GM12878 (cell line): ENCODE data around the gene TFPI2. TPM values are rescaled to one million over a fixed set of nuclear protein-coding genes. Genes with fewer than 3 reads are reported as not detected.
A peak's percentile ranks its signal among the peaks of the same experiment; 100 is the strongest.

Source experiments
- ATAC-seq: fragments of 200-7000 bp; cut with Tn5 transposase; 3 replicates; pipeline ENCODE4 v1.9.1; 2020; ENCODE audit warnings: mild to moderate bottlenecking, moderate library complexity
- BruUV-seq: library from RNA; stranded (reverse); fragments of 400-500 nt; replicated peaks from 2 replicates; lab custom pipeline; 2021; lab: Mats Ljungman, UMichigan
- CTCF ChIA-PET: fragments of 300-600 bp; sonication (Branson Sonifier 250); formaldehyde crosslinking; extraction: SDS; loops from one replicate; lab custom pipeline; 2021; ENCODE audit warnings: inconsistent platforms; lab: Yijun Ruan, JAX
- POLR2A ChIA-PET: fragments of 350-600 bp; formaldehyde crosslinking; extraction: SDS; loops from one replicate; lab custom pipeline; 2021; ENCODE audit warnings: inconsistent platforms; lab: Charles Lee
- RAD21 ChIA-PET: fragments of 300-600 bp; sonication (Branson Sonifier 250); formaldehyde crosslinking; loops from one replicate; lab custom pipeline; 2023; ENCODE audit warnings: antibody characterized with exemption; ENCODE audit not compliant: unreplicated experiment; lab: Charles Lee
- SMC1A ChIA-PET: fragments of 300-600 bp; sonication (Branson Sonifier 250); formaldehyde crosslinking; loops from one replicate; lab custom pipeline; 2023; ENCODE audit not compliant: unreplicated experiment, uncharacterized antibody; lab: Charles Lee
- DNase-seq: peaks from one replicate; pipeline ENCODE4 v3.0.0-alpha.2; 2011; ENCODE audit warnings: low read depth, low spot score
- FAIRE-seq: peaks from 3 replicates; lab custom pipeline; 2011; peaks lifted over from hg19 to GRCh38; lab: Jason Lieb, UNC
- H2AFZ ChIP-seq: 2 replicates; pipeline ENCODE4 v1.6.0; 2011; ENCODE audit warnings: low read depth, low read length, control low read depth; ENCODE audit not compliant: control insufficient read depth
- H3K27ac ChIP-seq: 2 replicates; pipeline ENCODE4 v1.5.1; 2011; ENCODE audit warnings: control low read depth; ENCODE audit not compliant: control insufficient read depth, insufficient read depth
- H3K27me3 ChIP-seq, 2 experiments: replicated peaks in 1 of 2; 2 replicates each; pipeline versions ENCODE4 v1.6.0 to v1.6.1; 2011; ENCODE audit warnings: low read length in 1 of 2; ENCODE audit not compliant: control insufficient read depth in 2 of 2, insufficient read depth in 2 of 2
- H3K36me3 ChIP-seq, 2 experiments: 2 replicates each; pipeline ENCODE4 v1.5.1; 2011; ENCODE audit warnings: low read length in 1 of 2; ENCODE audit not compliant: control insufficient read depth in 2 of 2, insufficient read depth in 2 of 2
- H3K4me1 ChIP-seq: 2 replicates; pipeline ENCODE4 v1.6.1; 2011; ENCODE audit warnings: mild to moderate bottlenecking, low read length, moderate library complexity, mixed read lengths; ENCODE audit not compliant: control insufficient read depth, insufficient read depth
- H3K4me2 ChIP-seq: 2 replicates; pipeline ENCODE4 v1.6.0; 2011; ENCODE audit warnings: control low read depth; ENCODE audit not compliant: control insufficient read depth, insufficient read depth
- H3K4me3 ChIP-seq: fragments of 200-600 bp; sonication (generic); 2 replicates; pipeline ENCODE4 v1.5.1; 2016
- H3K79me2 ChIP-seq: 2 replicates; pipeline ENCODE4 v1.6.0; 2011; ENCODE audit warnings: low read length; ENCODE audit not compliant: control insufficient read depth, insufficient read depth
- H3K9ac ChIP-seq: 2 replicates; pipeline ENCODE4 v1.8.0; 2011; ENCODE audit warnings: low read length, control low read depth, mixed read lengths; ENCODE audit not compliant: control insufficient read depth, insufficient read depth
- H3K9me3 ChIP-seq: replicated peaks from 3 replicates; pipeline ENCODE4 v1.5.1; 2011; ENCODE audit warnings: mild to moderate bottlenecking, low read length; ENCODE audit not compliant: control insufficient read depth, insufficient read depth
- H4K20me1 ChIP-seq: 2 replicates; pipeline ENCODE4 v1.6.0; 2011; ENCODE audit not compliant: control insufficient read depth, insufficient read depth
- ATF2 ChIP-seq: IDR thresholded peaks from 2 replicates; pipeline ENCODE4 v1.6.1; 2012; ENCODE audit warnings: low read length, inconsistent platforms
- CEBPB ChIP-seq, 2 experiments: fragments of 150-350 bp in 1 of 2; IDR thresholded peaks; 2 replicates each; pipeline ENCODE4 v1.6.1; 2012 to 2014; ENCODE audit warnings: low read depth in 2 of 2, low read length in 2 of 2, borderline replicate concordance in 1 of 2, inconsistent platforms in 1 of 2
- DPF2 ChIP-seq: fragments of 450-650 bp; IDR thresholded peaks from 2 replicates; pipeline ENCODE4 v1.6.1; 2017; ENCODE audit warnings: mild to moderate bottlenecking
- E4F1 ChIP-seq: fragments of 450-650 bp; IDR thresholded peaks from 2 replicates; pipeline ENCODE4 v1.6.1; 2018; ENCODE audit warnings: borderline replicate concordance, mild to moderate bottlenecking; ENCODE audit not compliant: partially characterized antibody
- GABPA ChIP-seq: IDR thresholded peaks from 2 replicates; pipeline ENCODE4 v1.6.1; 2014; ENCODE audit warnings: antibody characterized with exemption, low read depth, mild to moderate bottlenecking, inconsistent platforms
- GATAD2B ChIP-seq: fragments of 450-650 bp; conservative IDR thresholded peaks from 2 replicates; pipeline ENCODE4 v1.6.1; 2017; ENCODE audit warnings: low read depth, mild to moderate bottlenecking, moderate library complexity
- NBN ChIP-seq: fragments of 450-650 bp; IDR thresholded peaks from 2 replicates; pipeline ENCODE4 v1.6.1; 2016
- NFXL1 ChIP-seq: fragments of 450-650 bp; IDR thresholded peaks from 2 replicates; pipeline ENCODE4 v1.6.1; 2017; ENCODE audit warnings: antibody characterized with exemption, mild to moderate bottlenecking, borderline replicate concordance
- POLR2AphosphoS5 ChIP-seq: IDR thresholded peaks from 2 replicates; pipeline ENCODE4 v1.6.1; 2011; ENCODE audit warnings: mild to moderate bottlenecking, low read length, inconsistent platforms
- SMAD5 ChIP-seq: IDR thresholded peaks from 2 replicates; pipeline ENCODE4 v1.6.1; 2016; ENCODE audit warnings: antibody characterized with exemption, low read depth
- SMARCA5 ChIP-seq: fragments of 450-650 bp; IDR thresholded peaks from 2 replicates; pipeline ENCODE4 v1.6.1; 2017; ENCODE audit warnings: mild to moderate bottlenecking
- SPI1 ChIP-seq: IDR thresholded peaks from 2 replicates; pipeline ENCODE4 v1.6.1; 2011; ENCODE audit warnings: low read depth, mild to moderate bottlenecking, low read length, moderate library complexity, borderline replicate concordance; ENCODE audit not compliant: insufficient read depth
- SUPT20H ChIP-seq: IDR thresholded peaks from 2 replicates; pipeline ENCODE4 v1.6.1; 2011; ENCODE audit warnings: low read depth, mild to moderate bottlenecking, low read length, moderate library complexity, borderline replicate concordance; ENCODE audit not compliant: control insufficient read depth
- TCF12 ChIP-seq: IDR thresholded peaks from 2 replicates; pipeline ENCODE4 v1.6.1; 2011; ENCODE audit warnings: low read depth, mild to moderate bottlenecking, low read length
- WRNIP1 ChIP-seq: IDR thresholded peaks from 2 replicates; pipeline ENCODE4 v1.6.1; 2011; ENCODE audit warnings: low read depth, low read length, improper control_type of control experiment, borderline replicate concordance
- ZBTB33 ChIP-seq: fragments of 450-650 bp; IDR thresholded peaks from 2 replicates; pipeline ENCODE4 v1.6.1; 2017; ENCODE audit warnings: mild to moderate bottlenecking
- ZNF217 ChIP-seq: fragments of 450-650 bp; IDR thresholded peaks from 2 replicates; pipeline ENCODE4 v1.6.1; 2017; ENCODE audit warnings: antibody characterized with exemption, mild to moderate bottlenecking
- WGBS: methylation state at CpG from one replicate; pipeline ENCODE4 v1.1.6; 2016; ENCODE audit warnings: low lambda C conversion rate; ENCODE audit not compliant: insufficient replicate concordance, insufficient coverage; ENCODE audit errors: missing lambda C conversion rate; 5-methylcytosine and 5-hydroxymethylcytosine counted together
- in situ Hi-C: fragments of 300-500 bp; cut with MboI; formaldehyde crosslinking; loops from 9 replicates; pipeline ENCODE4 v1.14.3; 2018; ENCODE audit warnings: mixed read lengths
- intact Hi-C: fragments of 100-400 bp; cut with micrococcal nuclease; formaldehyde crosslinking; loops from one replicate; pipeline ENCODE4 v1.14.2; 2022; ENCODE audit not compliant: unreplicated experiment
- polyA plus RNA-seq, 11 experiments: library from polyadenylated mRNA; depleted of rRNA in 4 of 11; unstranded in 6 of 11; stranded (reverse) in 5 of 11; fragments of >200 nt; fragmentation: Nextera tagmentation in 4 of 11; fragmentation: Illumina TruSeq in 1 of 11; extraction: Ambion mirVana in 4 of 11; extraction: Trizol in 1 of 11; gene quantifications; 1 replicate in 1 of 11; 2 replicates in 10 of 11; pipeline versions ENCODE4 v1.2.1 to v1.2.3, GENCODE V29; 2011 to 2016; ENCODE audit warnings: inconsistent platforms in 2 of 11, missing spikeins in 2 of 11, low read depth in 1 of 11
- total RNA-seq, 4 experiments: library from RNA; depleted of rRNA in 3 of 4; stranded (reverse); fragments of >200 nt in 3 of 4; fragmentation: Illumina TruSeq in 1 of 4; extraction: Trizol in 1 of 4; gene quantifications; 2 replicates each; pipeline versions ENCODE4 v1.2.1 to v1.2.3, GENCODE V29; 2013 to 2021
- TF ChIP-seq, protein P1 (sequence below): fragments of 450-650 bp; IDR thresholded peaks from 2 replicates; pipeline ENCODE4 v1.6.1; 2016; ENCODE audit warnings: mild to moderate bottlenecking

The TFPI2 gene
- total and polyA plus RNA-seq, 10 of the 15 experiments (the other 5 are each of a cell fraction or from before 2014, with no cell fraction given), result 0.07 to 1.1 (median 0.31) TPM; not detected in 5

GRCh38 chr7:93861325-93861949, 29.1 kb downstream of the TFPI2 start:
- CTCF ChIA-PET, result no interaction called here
- BruUV-seq, result no TSS peak
- POLR2A ChIA-PET, result no interaction called here
- Histone ChIP-seq H4K20me1 (no peaks in the 10 kb centered on the region), H2AFZ (no peak overlapping the region), H3K79me2 (no peaks in the 10 kb centered on the region), H3K27me3 (no peaks in the 10 kb centered on the region), H3K27ac (no peak overlapping the region), H3K9ac (no peak overlapping the region), H3K4me1 (no peaks in the 10 kb centered on the region), H3K4me3 (no peak overlapping the region), H3K4me2 (no peak overlapping the region), H3K36me3 (no peaks in the 10 kb centered on the region), H3K9me3 (no peaks in the 10 kb centered on the region)
- intact Hi-C loops (loop anchor here (10.0 kb wide), 1 partner anchor 63 kb away; the partner anchor contains the start of gene GNG11), in situ Hi-C loops (no loop called here)
- ATAC-seq (peak; percentile 51; the same call in 1 of the 3 replicates), FAIRE-seq (no peak), DNase-seq (no peak)
- TF ChIP-seq DPF2 (no peak), ZBTB33 (no peak), ATF2 (no peak), SMARCA5 (no peak), E4F1 (no peak), ZNF217 (no peak), NBN (no peak), SUPT20H (no peak), CEBPB (IDR thresholded peaks at IDR 0.05; ENCODE audit: borderline replicate concordance in 1 of 2, low read depth in 2 of 2, low read length in 2 of 2) (no peak), GATAD2B (no peak), POLR2AphosphoS5 (no peak), WRNIP1 (no peak), SMAD5 (no peak), GABPA (no peak), TCF12 (no peak), NFXL1 (no peak), SPI1 (no peak)
- TF ChIP-seq, protein P1, sequence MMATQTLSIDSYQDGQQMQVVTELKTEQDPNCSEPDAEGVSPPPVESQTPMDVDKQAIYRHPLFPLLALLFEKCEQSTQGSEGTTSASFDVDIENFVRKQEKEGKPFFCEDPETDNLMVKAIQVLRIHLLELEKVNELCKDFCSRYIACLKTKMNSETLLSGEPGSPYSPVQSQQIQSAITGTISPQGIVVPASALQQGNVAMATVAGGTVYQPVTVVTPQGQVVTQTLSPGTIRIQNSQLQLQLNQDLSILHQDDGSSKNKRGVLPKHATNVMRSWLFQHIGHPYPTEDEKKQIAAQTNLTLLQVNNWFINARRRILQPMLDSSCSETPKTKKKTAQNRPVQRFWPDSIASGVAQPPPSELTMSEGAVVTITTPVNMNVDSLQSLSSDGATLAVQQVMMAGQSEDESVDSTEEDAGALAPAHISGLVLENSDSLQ, result no peak
- RAD21 ChIA-PET, result no interaction called here
- WGBS, result 4% methylated on average over 4 of the region's 4 CpGs
- SMC1A ChIA-PET, result no interaction called here
